ENCODE results near the gene ERRFI1.

The ERRFI1 gene

GRCh38 chr1:8011923-8012858, 13.9 kb downstream of the ERRFI1 start:
- Histone ChIP-seq H4K20me1 (0 out of 22 replicates have a peak, but pooled peaks cover 0 to 4% (median 0%) of the 10 kb centered on the region in 11 experiments), H3K27me3 (no peaks in the 10 kb centered on the region), H3K27ac (no peak overlapping the region), H3K36me3 (peaks cover 0 to 8% (median 0%) of the 10 kb centered on the region in 11 experiments; a peak in 1 of 22 replicates), H3K4me2 (no peak overlapping the region), H3K4me3 (no peak overlapping the region), H3K9ac (no peak overlapping the region), H3K9me3 (replicated peaks in 1 of 11) (peaks cover 0 to 6% (median 0%) of the 10 kb centered on the region in 11 experiments; a peak in 2 of 22 replicates), H3K4me1 (peaks cover 0 to 24% (median 13%) of the 10 kb centered on the region in 10 experiments; a peak in 14 of 20 replicates)
- TF ChIP-seq Cebpa-rat (IDR thresholded peaks at IDR 0.05): no peak

DNA sequence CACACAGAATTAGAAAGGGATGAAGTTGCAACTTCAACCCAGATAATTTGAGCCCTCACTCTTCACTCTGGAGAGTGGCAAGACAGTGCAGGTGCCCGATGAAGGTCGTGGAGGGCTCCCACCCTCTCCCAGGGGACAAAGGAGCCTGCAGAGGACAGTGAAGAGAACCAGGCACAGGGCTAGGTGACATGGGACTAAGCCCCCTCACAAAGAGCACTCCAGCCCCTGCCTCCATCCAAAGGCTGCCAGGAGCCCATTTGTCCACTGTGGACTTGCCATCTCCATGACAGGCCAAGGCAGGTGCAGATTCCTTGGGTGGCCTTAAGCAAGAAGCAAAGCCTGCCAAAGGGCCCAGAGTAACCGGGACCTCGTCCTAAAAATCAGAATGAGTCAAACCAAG, 15.1 kb downstream of the ERRFI1 start:
- H3K9me3 ChIP-seq (replicated peaks in 1 of 11): peaks cover 0 to 6% (median 0%) of the 10 kb centered on the region in 11 experiments; a peak in 2 of 22 replicates
- H3K4me2 ChIP-seq: no peak overlapping the region
- no peak overlapping the region for H3K9ac ChIP-seq
- no peak for TF ChIP-seq Cebpa-rat (IDR thresholded peaks at IDR 0.05)
- no peak overlapping the region for H3K27ac ChIP-seq
- H3K4me3 ChIP-seq: no peak overlapping the region
- peaks cover 0 to 8% (median 0%) of the 10 kb centered on the region in 11 experiments; a peak in 1 of 22 replicates for H3K36me3 ChIP-seq
- H4K20me1 ChIP-seq: 0 out of 22 replicates have a peak, but pooled peaks cover 0 to 4% (median 0%) of the 10 kb centered on the region in 11 experiments
- H3K4me1 ChIP-seq: peaks cover 0 to 23% (median 11%) of the 10 kb centered on the region in 10 experiments; a peak in 15 of 20 replicates
- no peaks in the 10 kb centered on the region for H3K27me3 ChIP-seq

- no peaks in the 10 kb centered on the region for H3K27me3 ChIP-seq
- no peak overlapping the region for H3K4me3 ChIP-seq
- H4K20me1 ChIP-seq: no peaks in the 10 kb centered on the region
- TF ChIP-seq Cebpa-rat (IDR thresholded peaks at IDR 0.05): no peak
- H3K27ac ChIP-seq: no peak overlapping the region
- H3K4me2 ChIP-seq: peak overlapping the region in 8 of 11 experiments; percentile 8 to 48 (median 40); a peak in 9 of 22 replicates
- H3K4me1 ChIP-seq: peaks cover 0 to 31% (median 19%) of the 10 kb centered on the region in 10 experiments; a peak in 17 of 20 replicates
- peaks cover 0 to 8% (median 0%) of the 10 kb centered on the region in 11 experiments; a peak in 1 of 22 replicates for H3K36me3 ChIP-seq
- no peak overlapping the region for H3K9ac ChIP-seq
- H3K9me3 ChIP-seq (replicated peaks in 1 of 11): peaks cover 0 to 6% (median 0%) of the 10 kb centered on the region in 11 experiments; a peak in 2 of 22 replicates
Observed at GRCh38 chr1:8010080-8010664, 15.9 kb downstream of the ERRFI1 start.

DNA sequence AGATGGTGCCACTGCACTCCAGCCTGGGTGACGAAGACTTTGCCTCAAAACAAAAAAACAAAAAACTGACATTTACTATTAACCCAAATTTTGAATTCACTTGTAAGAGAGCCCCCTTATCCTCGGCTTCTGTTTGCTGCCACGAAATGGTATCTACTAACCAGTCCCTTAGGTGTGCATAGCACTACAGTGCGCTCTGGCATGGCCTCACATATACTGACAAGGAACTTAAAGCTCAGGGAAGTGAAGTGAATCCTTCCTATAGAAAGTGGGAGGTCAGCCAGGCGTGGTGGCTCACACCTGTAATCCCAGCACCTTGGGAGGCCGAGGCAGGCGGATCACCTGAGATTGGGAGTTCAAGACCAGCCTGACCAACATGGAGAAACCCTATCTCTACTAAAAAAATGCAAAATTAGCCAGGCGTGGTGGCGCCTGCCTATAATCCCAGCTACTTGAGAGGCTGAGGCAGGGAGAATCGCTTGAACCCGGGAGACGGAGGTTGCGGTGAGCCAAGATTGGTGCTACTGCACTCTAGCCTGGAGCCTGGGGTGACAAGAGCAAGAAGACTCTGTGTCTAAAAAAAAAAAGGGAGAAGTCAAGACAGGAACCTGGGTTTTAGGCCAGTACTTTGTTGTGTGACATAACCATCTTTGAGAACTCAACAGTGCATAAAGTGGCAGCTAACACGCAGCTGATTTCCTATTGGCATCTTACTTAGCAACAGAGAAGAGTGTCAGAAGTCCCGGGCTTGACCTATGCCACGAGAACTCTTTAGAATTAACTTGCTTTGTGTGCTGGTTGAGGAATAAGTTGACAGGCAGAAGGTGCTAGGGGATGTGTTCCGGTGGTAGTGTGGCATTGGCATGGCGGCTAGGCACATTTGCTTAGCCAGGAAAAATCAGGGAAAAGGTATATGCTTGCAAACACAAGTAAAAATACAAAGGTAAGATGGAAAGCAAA, 16.8 kb downstream of the ERRFI1 start:
- Histone ChIP-seq H4K20me1 (no peaks in the 10 kb centered on the region), H3K4me1 (peaks cover 0 to 38% (median 26%) of the 10 kb centered on the region in 10 experiments; a peak in 17 of 20 replicates), H3K9me3 (replicated peaks in 1 of 11) (peaks cover 0 to 6% (median 0%) of the 10 kb centered on the region in 11 experiments; a peak in 2 of 22 replicates), H3K4me2 (peak overlapping the region in 9 of 11 experiments; percentile 8 to 48 (median 38); a peak in 14 of 22 replicates), H3K36me3 (peaks cover 0 to 8% (median 0%) of the 10 kb centered on the region in 11 experiments; a peak in 1 of 22 replicates), H3K9ac (no peak overlapping the region), H3K27me3 (no peaks in the 10 kb centered on the region), H3K4me3 (no peak overlapping the region), H3K27ac (no peak overlapping the region)
- TF ChIP-seq Cebpa-rat (IDR thresholded peaks at IDR 0.05): no peak

DNA sequence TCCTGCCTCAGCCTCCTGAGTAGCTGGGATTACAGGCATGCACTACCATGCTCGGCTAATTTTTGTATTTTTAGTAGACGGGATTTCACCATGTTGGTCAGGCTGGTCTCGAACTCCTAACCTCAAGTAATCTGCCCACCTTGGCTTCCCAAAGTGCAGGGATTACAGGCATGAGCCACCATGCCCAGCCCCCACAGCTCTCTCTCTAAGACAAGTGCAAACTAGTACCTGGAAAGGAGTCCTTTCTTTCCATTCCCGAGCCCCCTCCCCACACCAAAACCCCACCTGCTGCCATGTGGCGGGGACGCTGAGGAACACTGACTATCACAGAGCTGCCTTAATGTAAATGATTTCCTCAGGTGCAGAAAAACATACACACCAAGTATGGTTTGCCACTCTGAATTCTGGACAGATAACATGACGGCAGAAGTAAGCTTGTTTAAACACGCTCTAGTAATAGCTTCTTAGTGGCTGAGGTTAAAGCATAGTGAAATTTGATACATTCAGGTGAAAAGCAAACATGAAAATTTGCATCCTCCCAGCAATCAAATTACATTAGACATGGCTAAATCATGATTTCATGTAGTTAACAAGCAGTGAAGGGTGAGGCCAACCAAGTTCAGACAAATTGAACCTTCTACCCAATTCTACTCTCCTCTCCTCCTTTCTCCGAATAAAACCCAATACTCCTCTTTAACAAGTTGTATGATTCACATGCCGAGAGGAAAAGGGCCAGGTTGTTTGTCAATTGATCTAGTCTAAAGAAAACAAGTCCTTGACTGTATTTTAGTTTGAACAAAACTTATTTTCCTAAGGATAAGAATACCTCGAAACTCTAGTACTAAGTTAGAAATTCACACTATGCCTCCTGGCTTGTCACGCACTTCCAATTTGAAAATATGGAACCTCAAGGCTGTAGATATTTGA, 19.8 kb downstream of the ERRFI1 start:
- Histone ChIP-seq H3K27me3 (no peaks in the 10 kb centered on the region), H4K20me1 (no peaks in the 10 kb centered on the region), H3K9me3 (replicated peaks in 1 of 11) (peaks cover 0 to 6% (median 0%) of the 10 kb centered on the region in 11 experiments; a peak in 2 of 22 replicates), H3K9ac (no peak overlapping the region), H3K4me3 (no peak overlapping the region), H3K36me3 (0 out of 22 replicates have a peak, but pooled peaks cover 0 to 5% (median 0%) of the 10 kb centered on the region in 11 experiments), H3K4me1 (peaks cover 0 to 33% (median 28%) of the 10 kb centered on the region in 10 experiments; a peak in 17 of 20 replicates), H3K27ac (peak overlapping the region in 4 of 11 experiments; percentile 24 to 58 (median 44); a peak in 3 of 22 replicates), H3K4me2 (peak overlapping the region in 7 of 11 experiments; percentile 27 to 63 (median 48); a peak in 6 of 22 replicates)
- no peak for TF ChIP-seq Cebpa-rat (IDR thresholded peaks at IDR 0.05)

DNA sequence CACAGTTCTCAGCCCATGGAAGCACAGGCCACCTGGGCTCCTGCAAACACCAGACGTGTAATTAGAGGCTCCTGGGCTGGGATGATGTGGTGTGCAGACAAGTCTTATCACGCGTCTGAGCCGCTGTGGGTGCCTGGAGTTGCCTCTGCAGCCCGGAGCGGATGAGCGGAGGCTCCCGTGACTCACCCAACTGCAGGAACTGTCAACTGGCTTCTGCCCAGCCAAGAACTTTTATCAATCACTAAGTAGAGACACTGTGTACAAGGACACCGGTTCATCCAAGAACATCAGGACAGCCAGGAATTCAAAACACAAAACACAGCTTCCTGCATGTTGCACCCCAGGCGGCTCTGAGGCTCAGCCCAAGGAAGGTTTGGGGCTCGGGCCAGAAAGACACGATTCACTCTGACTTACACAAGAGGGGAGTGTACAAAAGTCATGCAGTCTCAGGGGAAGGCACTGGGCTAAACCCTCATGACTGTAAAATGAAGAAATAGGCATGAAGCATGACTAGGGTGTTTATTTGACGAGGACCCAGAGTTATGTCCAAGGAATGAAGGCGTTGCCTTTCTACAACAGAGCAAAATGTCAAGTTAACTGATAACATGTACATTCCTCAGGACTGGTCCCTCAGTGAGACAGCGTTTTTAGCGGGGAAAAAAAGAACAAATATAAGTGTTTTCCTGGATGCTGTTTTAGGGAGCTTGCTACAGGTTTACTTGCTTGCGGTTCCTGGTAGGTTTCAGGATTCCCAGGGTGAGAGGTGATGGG, 21.1 kb downstream of the ERRFI1 start:
- Histone ChIP-seq H3K4me3 (no peak overlapping the region), H3K4me1 (peaks cover 0 to 29% (median 27%) of the 10 kb centered on the region in 10 experiments; a peak in 17 of 20 replicates), H3K9me3 (replicated peaks in 1 of 11) (peaks cover 0 to 6% (median 0%) of the 10 kb centered on the region in 11 experiments; a peak in 2 of 22 replicates), H4K20me1 (no peaks in the 10 kb centered on the region), H3K27me3 (no peaks in the 10 kb centered on the region), H3K9ac (peak overlapping the region in 3 of 11 experiments; percentile 1 to 50 (median 36); a peak in 4 of 22 replicates), H3K36me3 (peaks cover 0 to 5% (median 0%) of the 10 kb centered on the region in 11 experiments; a peak in 1 of 22 replicates), H3K4me2 (peak overlapping the region in 9 of 11 experiments; percentile 27 to 68 (median 48); a peak in 17 of 22 replicates), H3K27ac (peak overlapping the region in 8 of 11 experiments; percentile 5 to 60 (median 44); a peak in 13 of 22 replicates)
- TF ChIP-seq Cebpa-rat (IDR thresholded peaks at IDR 0.05): no peak
